CD4-positive, alpha-beta T cell treated with Interleukin-4 for 4 hours (primary cell): ENCODE results near the gene PTPRN2.

Experiments
- DNase-seq: peaks from one replicate; pipeline ENCODE4 v3.0.0-alpha.2; 2020

The PTPRN2 gene

GRCh38 chr7:158486919-158487318 lies 100.7 kb downstream of the PTPRN2 start:
- DNase-seq = no peak

- no peak for DNase-seq
These were observed 102.7 kb downstream of the PTPRN2 start for GRCh38 chr7:158484801-158485531.

GRCh38 chr7:158482480-158482879 lies 105.1 kb downstream of the PTPRN2 start:
- no peak for DNase-seq

GRCh38 chr7:158479664-158480025 lies 108.0 kb downstream of the PTPRN2 start:
- DNase-seq = no peak

GRCh38 chr7:158479021-158479663 lies 108.5 kb downstream of the PTPRN2 start:
- no peak for DNase-seq

- no peak for DNase-seq
These were observed 109.8 kb downstream of the PTPRN2 start for GRCh38 chr7:158477866-158478265.

GRCh38 chr7:158476331-158476932 lies 111.2 kb downstream of the PTPRN2 start:
- no peak for DNase-seq

- DNase-seq = no peak
These were observed 112.0 kb downstream of the PTPRN2 start for GRCh38 chr7:158475679-158476052.

GRCh38 chr7:158475036-158475678 lies 112.5 kb downstream of the PTPRN2 start:
- DNase-seq = no peak

- DNase-seq = no peak
These were observed 113.1 kb downstream of the PTPRN2 start for GRCh38 chr7:158474488-158474887.

- DNase-seq = no peak
These were observed 113.7 kb downstream of the PTPRN2 start for GRCh38 chr7:158473946-158474345.

GRCh38 chr7:158473221-158473620 lies 114.4 kb downstream of the PTPRN2 start:
- DNase-seq = no peak

GRCh38 chr7:158472596-158472995 lies 115.0 kb downstream of the PTPRN2 start:
- no peak for DNase-seq

GRCh38 chr7:158471716-158472115 lies 115.9 kb downstream of the PTPRN2 start:
- DNase-seq = no peak

GRCh38 chr7:158470336-158470735 lies 117.3 kb downstream of the PTPRN2 start:
- no peak for DNase-seq

GRCh38 chr7:158469396-158470051 lies 118.1 kb downstream of the PTPRN2 start:
- no peak for DNase-seq

GRCh38 chr7:158468700-158469296 lies 118.8 kb downstream of the PTPRN2 start:
- no peak for DNase-seq

GRCh38 chr7:158468181-158468580 lies 119.4 kb downstream of the PTPRN2 start:
- no peak for DNase-seq

GRCh38 chr7:158467562-158467961 lies 120.1 kb downstream of the PTPRN2 start:
- DNase-seq = no peak

GRCh38 chr7:158463317-158463716 lies 124.3 kb downstream of the PTPRN2 start:
- no peak for DNase-seq

- DNase-seq = no peak
These were observed 125.8 kb downstream of the PTPRN2 start for GRCh38 chr7:158461824-158462223.

GRCh38 chr7:158460665-158461064 lies 127.0 kb downstream of the PTPRN2 start:
- no peak for DNase-seq
